Skin epidermis (tissue), 12 donors: ENCODE data around the gene FXYD4.

ENCODE experiments used
- H3K27ac ChIP-seq, 21 experiments: fragments of 200-600 bp; sonication (generic) in 11 of 21; one replicate each; pipeline ENCODE4 v1.5.0; 2020; ENCODE audit warnings: mild to moderate bottlenecking in 3 of 21, inconsistent platforms in 2 of 21, moderate library complexity in 2 of 21
- H3K4me3 ChIP-seq, 7 experiments: fragments of 200-600 bp; sonication (generic) in 2 of 7; one replicate each; pipeline ENCODE4 v1.5.0; 2020; ENCODE audit warnings: inconsistent platforms in 2 of 7, mild to moderate bottlenecking in 2 of 7, moderate library complexity in 1 of 7

Gene FXYD4

DNA sequence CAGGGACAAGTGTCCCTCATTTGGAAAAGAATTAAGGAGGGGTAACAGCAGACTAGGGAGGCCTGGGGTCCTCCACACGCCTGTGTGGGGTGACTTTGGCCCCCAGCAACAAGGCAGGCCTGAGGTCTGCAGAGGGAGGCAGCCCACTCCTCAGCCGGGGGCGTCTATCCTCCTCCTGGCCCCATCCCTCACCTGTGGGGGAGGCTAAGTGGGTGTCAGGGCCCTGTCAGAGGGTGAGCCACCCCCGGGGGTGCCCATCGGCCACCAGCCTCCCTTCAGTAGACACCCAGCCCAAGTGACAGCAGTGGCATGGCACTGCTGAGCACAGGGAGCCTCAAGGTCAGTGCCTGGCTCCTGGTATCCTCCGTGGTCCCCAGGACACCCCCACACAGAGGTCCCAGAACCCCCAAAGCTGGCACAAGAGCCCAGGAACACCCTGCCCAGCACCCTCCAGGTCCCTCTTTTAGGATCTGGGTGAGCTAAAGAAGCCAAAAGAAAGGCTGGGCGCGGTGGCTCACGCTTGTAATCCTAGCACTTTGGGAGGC lies 693 bp upstream of the FXYD4 start:
- H3K27ac ChIP-seq = no peak overlapping the region

DNA sequence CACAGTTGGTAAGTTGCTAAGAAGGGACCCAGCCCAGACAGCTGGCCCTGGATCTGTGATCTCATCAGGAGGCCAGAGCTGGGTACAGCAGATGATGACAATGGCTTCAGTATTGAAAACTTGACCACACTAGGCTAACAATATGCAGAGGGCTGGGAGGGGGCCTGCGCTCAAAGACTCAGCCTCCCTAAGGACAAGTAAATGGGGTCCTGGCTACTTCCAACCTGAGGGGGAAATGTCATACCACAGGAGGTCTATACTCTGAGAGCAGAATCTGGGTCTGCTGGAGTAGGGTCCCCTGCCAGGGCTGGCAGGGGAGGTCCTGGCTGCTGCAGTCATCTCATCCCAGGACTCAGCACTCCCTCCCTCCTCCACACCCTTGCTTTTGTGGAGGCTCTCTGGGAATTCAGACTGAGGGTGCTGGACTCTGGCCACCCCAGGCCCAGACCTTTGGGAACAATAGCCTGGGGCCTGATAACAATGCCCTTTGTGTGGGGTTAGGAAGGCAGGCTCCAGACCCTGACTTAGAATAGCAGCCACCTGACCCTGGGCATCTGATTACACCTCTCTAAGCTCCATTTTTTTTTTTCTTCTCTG lies 1.4 kb downstream of the FXYD4 start:
- H3K27ac ChIP-seq = no peak overlapping the region
- no peak overlapping the region for H3K4me3 ChIP-seq

More for the DNA sequence above, 693 bp upstream of the FXYD4 start:
- H3K4me3 ChIP-seq = no peak overlapping the region

DNA sequence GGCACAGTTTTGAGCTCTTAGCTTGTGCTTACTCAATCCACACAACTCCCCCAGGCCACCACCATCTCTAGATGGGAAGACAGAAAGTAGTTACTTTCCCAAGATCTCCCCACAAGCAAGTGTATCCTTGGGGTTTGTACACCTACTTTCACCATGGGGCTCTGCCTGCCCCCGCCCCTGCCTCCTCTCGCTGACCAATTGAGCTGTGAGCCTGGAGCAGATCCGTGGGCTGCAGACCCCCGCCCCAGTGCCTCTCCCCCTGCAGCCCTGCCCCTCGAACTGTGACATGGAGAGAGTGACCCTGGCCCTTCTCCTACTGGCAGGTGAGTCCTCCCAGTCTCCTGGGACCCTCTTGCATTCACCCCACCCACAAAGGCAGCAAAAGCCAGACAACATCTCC lies 2.0 kb downstream of the FXYD4 start:
- no peak overlapping the region for H3K4me3 ChIP-seq
- H3K27ac ChIP-seq = no peak overlapping the region

- no peak overlapping the region for H3K4me3 ChIP-seq
- H3K27ac ChIP-seq = no peak overlapping the region
Measured at GRCh38 chr10:43374194-43374593, 2.8 kb downstream of the FXYD4 start.

GRCh38 chr10:43375401-43376020 lies 4.1 kb downstream of the FXYD4 start:
- H3K4me3 ChIP-seq = no peak overlapping the region

GRCh38 chr10:43376046-43376635 lies 4.7 kb downstream of the FXYD4 start:
- H3K27ac ChIP-seq = no peak overlapping the region

More at GRCh38 chr10:43375401-43376020, 4.1 kb downstream of the FXYD4 start:
- no peak overlapping the region for H3K27ac ChIP-seq

DNA sequence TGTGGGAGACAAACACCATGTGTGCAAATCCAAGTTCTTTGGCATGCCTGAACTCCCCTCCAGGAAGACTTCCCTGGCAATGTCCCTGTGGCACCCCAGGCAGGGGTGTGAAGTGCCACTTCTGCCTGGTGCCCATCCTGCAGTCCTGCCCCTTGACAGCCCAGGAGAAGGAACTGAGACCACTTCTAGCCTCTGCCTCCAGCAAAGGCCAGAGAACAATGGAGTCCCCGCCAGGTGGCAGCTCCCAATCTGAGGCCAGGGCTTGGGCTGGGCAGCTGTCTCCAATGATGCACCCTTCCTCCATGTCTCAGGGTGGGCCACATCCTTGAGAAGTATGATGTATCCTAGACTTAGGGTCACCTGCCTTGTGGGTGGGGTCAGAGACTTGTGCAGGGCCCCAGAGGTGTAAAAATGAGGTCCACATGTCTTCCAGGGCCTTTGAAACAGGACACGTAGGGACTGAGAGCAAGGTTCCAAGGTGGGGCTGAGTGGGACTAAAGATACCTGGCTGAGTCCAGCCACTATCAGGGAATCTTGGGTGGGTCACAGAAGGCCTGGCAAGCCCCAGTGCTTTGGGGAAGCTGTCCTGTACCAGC lies 5.5 kb downstream of the FXYD4 start:
- no peak overlapping the region for H3K27ac ChIP-seq
- no peak overlapping the region for H3K4me3 ChIP-seq

More at GRCh38 chr10:43376046-43376635, 4.7 kb downstream of the FXYD4 start:
- no peak overlapping the region for H3K4me3 ChIP-seq

DNA sequence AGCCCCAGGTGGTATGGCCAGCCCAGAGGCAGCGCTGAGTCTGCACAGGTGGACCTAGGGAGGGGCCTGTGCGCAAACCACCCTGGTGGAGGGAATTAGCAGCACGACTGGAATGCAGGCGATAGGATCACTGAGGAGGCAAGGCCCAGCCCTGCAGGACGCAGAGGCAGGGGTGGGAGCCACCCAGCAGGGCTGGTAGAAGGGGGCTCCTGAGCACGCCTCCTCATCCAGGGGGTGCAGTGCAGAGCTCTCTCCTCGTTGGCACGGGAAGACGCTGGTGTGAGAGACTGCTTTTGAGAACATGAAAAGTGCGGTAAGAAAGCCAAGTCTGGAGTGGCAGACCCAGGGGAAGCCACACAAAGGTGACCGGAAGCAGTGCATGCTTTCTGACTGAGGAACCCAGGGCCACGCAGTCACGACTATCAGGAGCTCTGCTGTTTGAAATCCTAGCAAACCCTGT lies 6.0 kb downstream of the FXYD4 start:
- Histone ChIP-seq H3K4me3 (no peak overlapping the region), H3K27ac (no peak overlapping the region)

DNA sequence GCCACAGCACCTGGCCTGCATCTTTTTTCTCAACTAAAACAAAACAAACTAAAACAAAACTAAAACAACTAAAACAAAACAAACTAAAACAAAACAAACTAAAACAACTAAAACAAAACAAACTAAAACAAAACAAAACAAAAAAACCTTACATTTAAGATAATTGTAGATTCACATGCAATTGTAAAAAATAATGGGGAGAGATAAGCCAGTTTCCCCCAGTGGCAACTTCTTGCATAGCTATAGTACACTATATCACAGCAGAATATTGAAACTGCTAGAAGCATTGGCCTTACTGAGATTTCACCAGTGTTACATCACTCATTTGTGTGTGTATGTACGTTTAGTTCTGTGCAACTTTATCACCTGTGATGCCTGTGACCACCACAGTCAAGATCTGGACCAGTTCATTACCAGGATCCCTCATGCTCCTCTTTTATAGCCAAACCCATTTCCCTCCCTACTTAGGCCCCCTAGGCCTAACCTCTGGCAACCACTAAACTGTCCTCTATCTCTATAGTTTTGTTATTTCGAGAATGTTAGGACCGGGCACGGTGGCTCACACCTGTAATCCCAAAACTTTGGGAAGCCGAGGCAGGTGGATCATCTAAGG lies 9.3 kb downstream of the FXYD4 start:
- no peak overlapping the region for H3K4me3 ChIP-seq
- no peak overlapping the region for H3K27ac ChIP-seq

DNA sequence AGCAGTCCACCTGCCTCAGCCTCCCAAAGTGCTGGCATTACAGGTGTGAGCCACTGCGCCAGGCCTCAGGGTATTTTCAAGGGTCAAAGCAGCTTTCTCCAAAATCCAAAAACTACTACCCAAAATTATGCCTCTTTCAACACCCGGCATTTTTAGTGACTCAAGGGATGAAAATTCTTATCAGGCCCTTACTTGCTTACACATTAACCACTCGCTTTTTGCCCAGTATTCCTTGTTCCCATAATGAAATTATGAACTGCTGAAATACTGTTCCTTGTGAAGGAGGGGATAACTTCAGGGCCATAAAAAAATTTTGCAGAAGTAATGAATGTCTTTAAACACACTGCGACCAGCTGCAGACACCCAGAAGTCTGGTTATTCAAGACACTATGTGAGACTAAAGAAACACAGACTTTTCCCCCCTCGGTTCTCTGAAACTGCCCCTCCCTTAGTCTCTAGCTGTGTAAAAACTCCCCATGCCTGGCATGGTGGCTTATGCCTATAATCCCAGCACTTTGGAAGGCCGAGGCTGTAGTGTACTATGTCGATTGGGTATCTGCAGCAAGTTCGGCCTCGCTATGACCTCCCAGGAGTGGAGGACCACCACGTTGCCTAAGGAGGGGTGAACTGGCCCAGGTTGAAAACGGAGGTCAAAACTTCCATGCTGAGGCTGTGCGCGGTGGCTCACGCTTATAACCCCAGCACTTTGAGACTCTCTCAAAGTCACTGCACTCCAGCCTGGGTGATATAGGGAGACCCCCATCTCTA lies 12.0 kb downstream of the FXYD4 start:
- H3K4me3 ChIP-seq = no peak overlapping the region
- H3K27ac ChIP-seq = no peak overlapping the region

- no peak overlapping the region for H3K4me3 ChIP-seq
- no peak overlapping the region for H3K27ac ChIP-seq
Measured at GRCh38 chr10:43384252-43385221, 13.1 kb downstream of the FXYD4 start.

DNA sequence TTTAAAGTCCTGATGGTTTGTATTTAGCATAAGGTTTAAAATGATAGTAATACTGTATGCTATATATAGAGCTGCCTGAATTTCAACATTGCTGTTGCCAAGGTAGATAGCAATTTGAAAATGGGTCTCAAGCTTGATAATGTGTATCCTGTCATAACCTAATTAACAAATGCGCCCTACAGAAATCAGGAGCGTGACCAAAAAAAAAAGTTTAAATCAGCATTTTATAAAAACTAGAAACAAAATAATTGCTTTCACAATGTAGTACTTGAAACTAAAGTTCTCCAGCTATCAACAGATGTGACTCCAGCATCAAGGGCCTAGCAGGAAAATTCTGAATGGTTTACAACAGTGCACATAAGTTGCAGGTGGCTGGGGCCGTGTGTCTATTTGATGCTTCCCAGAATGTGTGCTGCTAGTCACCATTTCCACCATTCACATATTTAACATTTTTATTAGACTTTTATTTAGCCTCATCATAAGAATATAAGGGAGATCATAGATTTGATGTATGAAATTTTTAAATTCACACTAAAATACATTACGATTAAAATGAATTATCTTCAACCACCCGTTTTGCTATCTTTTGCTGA lies 14.1 kb downstream of the FXYD4 start:
- no peak overlapping the region for H3K27ac ChIP-seq
- no peak overlapping the region for H3K4me3 ChIP-seq

DNA sequence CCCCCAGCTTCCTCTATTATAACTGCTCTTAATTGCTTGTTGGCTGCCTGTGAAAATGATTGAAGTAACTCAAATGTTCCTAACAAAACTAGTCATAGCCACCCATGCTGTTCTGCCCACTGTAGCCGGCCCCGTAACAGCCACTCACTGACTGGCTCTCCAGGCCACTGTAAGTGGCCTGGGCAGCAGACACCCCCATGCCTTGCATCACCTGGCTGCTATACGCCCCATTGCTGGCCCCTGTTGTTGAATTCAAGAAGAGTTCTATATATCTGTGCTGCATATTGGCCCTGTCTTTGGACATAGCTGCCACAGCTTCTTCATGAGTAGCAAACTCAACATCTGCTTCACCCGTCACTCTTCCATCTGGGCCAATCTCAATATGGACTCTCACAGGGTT lies 15.1 kb downstream of the FXYD4 start:
- H3K27ac ChIP-seq = no peak overlapping the region
- H3K4me3 ChIP-seq = no peak overlapping the region

DNA sequence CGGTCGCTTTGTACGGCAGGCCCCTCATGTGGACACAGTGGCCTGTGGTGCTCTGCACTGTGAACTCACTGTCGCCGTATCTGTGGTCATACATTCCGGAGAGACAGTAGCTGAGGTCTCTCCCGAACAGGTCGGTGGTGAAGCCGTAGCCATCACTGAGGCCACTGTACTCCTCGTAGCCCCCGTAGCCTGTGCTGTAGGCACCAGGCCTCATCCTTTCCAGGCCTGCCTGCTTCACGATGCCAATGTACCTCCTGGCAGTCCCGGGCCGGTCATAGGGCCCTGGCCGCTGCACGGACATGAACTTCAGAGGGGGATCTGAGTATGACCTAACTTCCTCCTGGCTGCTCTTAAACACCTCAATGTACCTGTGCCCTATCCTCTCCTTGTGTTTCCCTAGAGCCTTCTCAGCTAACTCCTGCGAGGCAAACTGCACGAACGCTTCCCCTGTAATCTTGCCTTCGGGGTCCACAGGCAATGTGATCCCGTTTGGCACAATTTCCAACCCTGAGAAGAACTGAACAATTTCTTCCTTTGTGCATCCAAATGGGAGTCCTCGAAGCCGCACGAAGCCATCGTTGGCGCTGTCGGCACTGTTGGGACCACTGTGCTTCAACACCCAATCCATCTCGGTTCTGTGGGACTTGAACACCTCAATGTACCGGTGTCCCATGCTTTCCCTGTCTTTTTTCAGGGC lies 15.7 kb downstream of the FXYD4 start:
- Histone ChIP-seq H3K27ac (no peak overlapping the region), H3K4me3 (no peak overlapping the region)

DNA sequence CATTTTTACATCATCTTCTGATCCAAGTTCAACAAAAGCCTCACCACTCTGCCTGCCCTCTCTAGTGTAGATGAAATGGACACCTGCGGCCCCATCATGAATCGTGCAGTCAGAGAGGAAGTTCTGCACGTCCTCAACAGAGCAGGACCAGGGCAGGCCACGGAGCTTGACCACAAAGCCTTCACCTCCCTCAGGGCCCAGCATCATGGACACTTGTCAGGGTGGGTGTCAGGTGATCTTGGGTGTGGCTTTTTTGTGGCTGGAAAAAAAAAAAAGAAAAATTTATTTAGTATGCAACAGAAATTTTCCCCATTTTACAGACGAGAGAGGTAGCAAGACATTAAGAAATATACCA lies 16.2 kb downstream of the FXYD4 start:
- H3K27ac ChIP-seq = no peak overlapping the region
- H3K4me3 ChIP-seq = no peak overlapping the region

DNA sequence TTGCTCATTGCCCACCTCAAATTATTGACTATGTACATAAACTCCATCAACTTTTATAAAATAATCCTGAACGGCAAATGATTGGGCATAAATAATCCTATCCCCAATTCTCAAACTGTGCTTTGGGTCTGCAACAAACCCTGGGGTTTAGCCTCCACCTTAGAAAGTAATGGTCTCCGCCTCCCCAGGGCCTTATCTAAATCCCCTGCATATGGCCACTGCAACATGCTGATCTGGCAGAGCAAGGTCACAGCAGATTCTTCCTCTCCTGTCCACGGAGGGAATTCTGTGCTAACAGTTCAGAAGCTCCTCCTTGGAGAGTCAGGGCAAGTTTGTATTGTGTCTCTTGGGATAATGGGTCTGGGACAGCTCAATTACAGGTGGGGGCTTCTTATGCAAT lies 18.4 kb downstream of the FXYD4 start:
- Histone ChIP-seq H3K27ac (no peak overlapping the region), H3K4me3 (no peak overlapping the region)

DNA sequence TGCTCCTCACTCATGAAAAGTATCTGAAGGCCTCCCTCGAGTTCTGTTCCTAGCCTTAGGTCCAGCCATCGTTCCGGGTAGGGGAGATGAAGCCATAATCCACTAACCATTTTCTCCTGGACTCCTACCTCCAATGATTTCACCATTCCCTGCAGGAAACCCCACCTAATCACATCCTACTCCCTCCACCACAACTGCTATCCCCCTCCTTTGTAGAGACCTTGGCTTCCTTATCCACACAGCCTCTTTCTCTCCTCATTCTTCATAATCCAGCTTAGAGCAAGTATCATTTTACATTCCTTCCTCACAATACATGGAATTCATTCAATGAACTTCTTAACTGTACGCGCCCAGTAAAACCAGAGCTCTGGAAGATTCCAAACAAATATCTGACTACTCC lies 18.9 kb downstream of the FXYD4 start:
- no peak overlapping the region for H3K27ac ChIP-seq

DNA sequence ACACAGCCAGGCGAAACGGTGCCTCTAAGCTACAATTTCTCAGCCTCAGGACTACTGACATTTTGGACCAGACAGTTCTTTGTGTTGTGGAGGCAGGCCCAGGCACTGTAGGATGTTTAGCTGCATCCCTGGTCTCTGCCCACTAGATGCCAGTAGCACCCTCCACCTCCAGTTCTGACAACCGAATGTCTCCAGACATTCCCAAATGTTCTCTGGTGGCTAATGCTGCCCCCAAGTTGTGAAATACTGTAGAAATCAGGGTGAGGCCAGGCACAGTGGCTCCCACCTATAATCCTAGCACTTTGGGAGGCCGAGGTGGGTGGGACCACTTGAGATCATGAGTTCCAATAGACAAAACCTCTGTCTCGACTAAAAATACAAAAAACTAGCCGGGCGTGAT lies 19.3 kb downstream of the FXYD4 start:
- Histone ChIP-seq H3K27ac (peak overlapping the region in 1 of 21 experiments; percentile 33), H3K4me3 (no peak overlapping the region)

More for the DNA sequence above, 18.9 kb downstream of the FXYD4 start:
- no peak overlapping the region for H3K4me3 ChIP-seq
